Immature natural killer cell (primary cell): ENCODE data around the gene PDZD8. TPM values are rescaled to one million over a fixed set of nuclear protein-coding genes. Genes with fewer than 3 reads are reported as not detected.
"Not testable (repeated sequence)": the region's sequence is repeated elsewhere in the genome, so short reads cannot be mapped to it uniquely, and the experiment has no call there.

Experiments
- DNase-seq, 3 donors: peaks; one replicate each; pipeline ENCODE4 v3.0.0; 2022; ENCODE audit warnings: mixed read lengths in 1 of 3
- H3K27ac Mint-ChIP-seq, 6 donors: one replicate each; pipeline ENCODE4 v1.8.0; 2020; ENCODE audit warnings: mixed read lengths in 6 of 6, mild to moderate bottlenecking in 5 of 6, inconsistent platforms in 4 of 6, moderate library complexity in 3 of 6
- H3K27me3 Mint-ChIP-seq, 3 donors: one replicate each; pipeline ENCODE4 v1.8.0; 2020 to 2021; ENCODE audit warnings: low read depth in 3 of 3, mild to moderate bottlenecking in 3 of 3, mixed read lengths in 3 of 3, moderate library complexity in 3 of 3, inconsistent platforms in 1 of 3
- H3K36me3 Mint-ChIP-seq, 3 donors: one replicate each; pipeline ENCODE4 v1.8.0; 2020; ENCODE audit warnings: mixed read lengths in 3 of 3, inconsistent platforms in 2 of 3, mild to moderate bottlenecking in 2 of 3
- H3K4me1 Mint-ChIP-seq, 2 donors: one replicate each; pipeline ENCODE4 v1.8.0; 2020; ENCODE audit warnings: inconsistent platforms in 2 of 2, mild to moderate bottlenecking in 2 of 2, mixed read lengths in 2 of 2, moderate library complexity in 1 of 2
- H3K4me3 Mint-ChIP-seq, 5 donors: one replicate each; pipeline ENCODE4 v1.8.0; 2020; ENCODE audit warnings: mild to moderate bottlenecking in 5 of 5, mixed read lengths in 5 of 5, inconsistent platforms in 3 of 5, moderate library complexity in 3 of 5
- H3K9me3 Mint-ChIP-seq, 6 donors: one replicate each; pipeline ENCODE4 v1.8.0; 2020; ENCODE audit warnings: mild to moderate bottlenecking in 6 of 6, mixed read lengths in 6 of 6, inconsistent platforms in 4 of 6, moderate library complexity in 3 of 6
- polyA plus RNA-seq, 3 donors: library from polyadenylated mRNA; unstranded; fragments of 300-500 nt; fragmentation: Illumina TruSeq; gene quantifications; one replicate each; pipeline ENCODE4 v1.2.3, GENCODE V29; 2021

PDZD8 gene
- polyA plus RNA-seq, 3 donors from 2014 or later: 9.7 to 23.7 (median 12.3) TPM

DNA sequence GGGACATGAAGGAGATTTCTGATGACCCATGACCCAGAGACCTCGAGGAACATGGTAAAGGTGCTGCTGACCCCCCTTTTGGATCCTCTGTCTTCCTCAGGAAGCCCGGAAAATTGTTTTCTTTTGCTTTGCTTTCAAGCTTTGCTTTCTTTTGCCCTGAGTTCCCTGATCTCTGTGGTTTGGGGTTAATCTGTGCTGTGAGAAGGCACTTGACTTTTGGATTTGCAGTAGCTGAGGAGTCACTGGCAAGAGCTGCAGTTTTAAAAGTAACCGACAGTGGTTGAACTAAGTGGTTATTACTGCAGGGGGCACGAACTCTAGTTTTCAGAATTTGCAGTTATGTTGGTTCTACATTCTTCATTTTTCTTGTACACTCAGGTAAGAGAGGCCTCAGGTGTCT is 53.0 kb downstream of the PDZD8 start:
- peaks cover 4 to 13% (median 7%) of the 10 kb centered on the region in 3 donors for H3K36me3 Mint-ChIP-seq
- H3K4me1 Mint-ChIP-seq: peaks cover 23 to 32% of the 10 kb centered on the region in 2 donors
- H3K9me3 Mint-ChIP-seq: no peaks in the 10 kb centered on the region
- H3K4me3 Mint-ChIP-seq: no peak overlapping the region
- H3K27me3 Mint-ChIP-seq: peaks cover 2 to 3% (median 2%) of the 10 kb centered on the region in 3 donors
- DNase-seq: no peak
- H3K27ac Mint-ChIP-seq: peak overlapping the region in 4 of 6 donors; percentile 2 to 68 (median 38)

DNA sequence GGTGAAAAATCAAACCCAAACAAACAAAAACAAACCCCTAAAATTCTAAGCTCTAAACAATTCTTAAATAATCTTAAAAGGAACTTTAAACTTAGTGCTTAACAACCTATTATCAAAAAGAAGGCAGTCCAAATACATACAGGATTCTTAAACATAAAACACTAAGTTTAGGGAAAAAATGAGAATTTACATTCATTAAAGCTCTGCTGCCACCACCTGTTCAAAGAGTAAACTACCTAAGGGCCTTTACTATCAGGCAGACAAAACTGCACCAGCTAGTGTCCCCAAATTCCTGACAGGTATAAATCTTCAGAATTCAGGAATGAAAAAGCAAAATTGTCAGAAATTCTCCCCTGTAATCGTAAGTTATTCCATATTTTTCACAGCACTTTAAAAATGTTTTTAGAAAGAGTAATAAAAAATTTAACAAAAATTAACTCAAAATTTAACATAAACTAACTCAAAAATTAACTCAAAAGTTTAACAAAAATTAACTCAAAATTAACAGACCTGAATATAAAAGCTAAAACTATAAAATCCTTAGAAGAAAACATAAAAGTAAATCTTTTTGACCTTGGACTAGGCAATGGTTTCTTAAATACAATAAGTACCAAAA is 55.1 kb downstream of the PDZD8 start:
- H3K4me1 Mint-ChIP-seq: peaks cover 8 to 16% of the 10 kb centered on the region in 2 donors
- H3K36me3 Mint-ChIP-seq: peaks cover 0 to 7% (median 7%) of the 10 kb centered on the region in 3 donors
- H3K4me3 Mint-ChIP-seq: no peak overlapping the region
- peaks cover 0 to 2% (median 2%) of the 10 kb centered on the region in 3 donors for H3K27me3 Mint-ChIP-seq
- H3K27ac Mint-ChIP-seq: peak overlapping the region in 1 of 6 donors; percentile 13
- H3K9me3 Mint-ChIP-seq: no peaks in the 10 kb centered on the region
- no peak for DNase-seq

DNA sequence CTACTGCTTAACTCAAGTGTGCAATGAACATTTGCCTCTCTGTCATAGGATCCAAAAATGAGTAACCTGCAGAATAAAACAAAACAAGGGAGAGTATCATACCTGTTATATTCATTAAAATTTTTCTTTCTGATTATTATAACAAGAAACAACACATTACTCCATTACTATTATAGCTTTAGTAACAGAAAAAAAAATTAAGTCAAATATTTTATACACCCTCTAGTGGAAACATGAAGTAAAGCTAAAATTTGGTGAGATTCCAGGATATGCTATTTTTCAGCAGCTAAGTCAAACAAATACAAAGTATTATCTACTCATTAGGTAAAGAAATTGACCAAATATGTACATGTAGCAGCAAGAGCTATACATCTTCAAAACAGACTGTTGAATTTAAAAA is 56.3 kb downstream of the PDZD8 start:
- Mint-ChIP-seq H3K27ac (no peak overlapping the region), H3K27me3 (peaks cover 0 to 2% (median 0%) of the 10 kb centered on the region in 3 donors), H3K4me3 (no peak overlapping the region), H3K36me3 (peaks cover 0 to 10% (median 7%) of the 10 kb centered on the region in 3 donors), H3K4me1 (peaks cover 8 to 20% of the 10 kb centered on the region in 2 donors), H3K9me3 (no peaks in the 10 kb centered on the region)
- DNase-seq: no peak

DNA sequence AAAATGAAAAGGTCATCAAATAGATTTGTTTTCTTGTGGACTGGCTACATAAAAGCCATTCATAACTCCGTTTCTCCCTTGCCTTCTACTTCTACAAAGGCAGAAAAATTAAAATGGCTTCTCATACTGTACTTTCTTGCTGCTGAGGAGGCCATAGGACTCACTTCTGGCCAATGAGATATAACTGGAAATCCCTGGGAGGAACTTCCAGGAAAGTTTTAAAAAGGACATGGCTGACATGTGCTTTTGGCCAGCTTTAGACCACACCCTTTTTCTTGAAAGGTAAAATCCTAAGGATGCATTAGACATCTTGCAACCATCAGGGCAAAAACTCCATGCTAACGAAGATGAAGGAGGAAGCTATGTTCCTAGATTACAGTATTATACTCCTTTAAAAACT is 58.5 kb downstream of the PDZD8 start:
- Mint-ChIP-seq H3K27ac (no peak overlapping the region), H3K4me3 (no peak overlapping the region), H3K4me1 (peaks cover 3 to 27% of the 10 kb centered on the region in 2 donors), H3K9me3 (no peaks in the 10 kb centered on the region), H3K27me3 (no peaks in the 10 kb centered on the region), H3K36me3 (peaks cover 1 to 23% (median 14%) of the 10 kb centered on the region in 3 donors)
- DNase-seq: no peak

DNA sequence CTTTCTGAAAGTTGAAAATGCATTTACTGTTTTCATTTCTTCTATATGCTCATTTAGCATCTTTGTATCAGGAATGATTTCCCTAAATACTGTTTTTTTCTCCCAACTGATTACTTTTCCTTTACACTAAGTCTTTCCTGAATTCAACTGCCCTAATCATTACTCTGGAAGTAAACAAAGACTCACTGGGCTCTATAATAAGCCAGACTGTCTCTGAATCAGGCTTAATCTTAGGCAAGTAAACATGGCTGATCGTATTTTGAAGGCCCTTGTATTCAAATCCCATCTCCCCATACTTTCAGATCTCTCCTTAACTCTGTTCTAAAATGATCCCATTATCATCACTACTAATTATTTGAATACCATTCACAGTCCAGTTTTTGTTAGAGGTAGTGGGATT is 61.6 kb downstream of the PDZD8 start:
- H3K36me3 Mint-ChIP-seq: peaks cover 4 to 26% (median 14%) of the 10 kb centered on the region in 3 donors
- H3K27me3 Mint-ChIP-seq: no peaks in the 10 kb centered on the region
- no peak for DNase-seq
- peaks cover 5 to 42% of the 10 kb centered on the region in 2 donors for H3K4me1 Mint-ChIP-seq
- H3K9me3 Mint-ChIP-seq: no peaks in the 10 kb centered on the region
- no peak overlapping the region for H3K4me3 Mint-ChIP-seq
- H3K27ac Mint-ChIP-seq: peak overlapping the region in 1 of 6 donors; percentile 49

DNA sequence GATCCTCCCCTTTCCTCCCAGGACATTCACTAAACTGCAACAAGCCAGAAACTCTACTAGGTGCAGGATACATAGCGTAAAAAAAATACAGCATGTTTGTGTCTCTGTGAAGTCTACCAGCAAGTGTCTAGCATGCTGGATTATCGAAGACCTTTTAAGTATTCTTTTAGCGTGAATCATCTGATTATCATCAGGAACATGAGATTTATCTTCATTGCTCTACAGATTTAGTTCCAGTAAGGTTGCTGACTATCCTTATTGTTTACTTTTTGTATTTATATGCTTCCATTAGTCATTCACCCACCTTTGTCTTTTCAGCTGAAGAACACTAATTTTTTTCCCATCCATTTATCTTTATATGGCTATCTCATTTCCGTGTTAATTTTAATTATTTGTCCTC is 62.8 kb downstream of the PDZD8 start:
- H3K27me3 Mint-ChIP-seq: no peaks in the 10 kb centered on the region
- H3K4me1 Mint-ChIP-seq: peaks cover 5 to 42% of the 10 kb centered on the region in 2 donors
- no peaks in the 10 kb centered on the region for H3K9me3 Mint-ChIP-seq
- H3K4me3 Mint-ChIP-seq: no peak overlapping the region
- peaks cover 4 to 18% (median 6%) of the 10 kb centered on the region in 3 donors for H3K36me3 Mint-ChIP-seq
- DNase-seq: no peak
- no peak overlapping the region for H3K27ac Mint-ChIP-seq

DNA sequence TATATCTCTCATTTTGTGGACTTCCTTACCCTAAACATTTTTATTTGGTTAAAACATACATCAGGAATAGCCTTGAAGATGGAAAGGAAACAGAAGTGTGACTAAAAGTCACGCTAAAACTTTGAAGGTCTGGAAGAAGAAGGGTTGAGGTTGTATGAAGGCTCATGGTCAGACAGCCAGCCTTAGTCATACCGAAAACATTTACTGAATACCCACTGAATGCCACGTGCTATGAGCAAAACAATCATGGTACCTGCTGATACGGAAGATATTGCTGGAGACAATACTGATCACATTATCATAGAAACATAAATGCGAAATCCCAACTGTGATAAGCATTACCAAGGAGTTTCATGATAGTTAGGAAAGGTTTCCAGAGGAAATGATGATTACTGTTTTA is 64.0 kb downstream of the PDZD8 start:
- Mint-ChIP-seq H3K9me3 (no peaks in the 10 kb centered on the region), H3K4me3 (no peak overlapping the region), H3K27me3 (no peaks in the 10 kb centered on the region), H3K27ac (peak overlapping the region in 1 of 6 donors; percentile 42), H3K36me3 (peaks cover 4 to 18% (median 6%) of the 10 kb centered on the region in 3 donors), H3K4me1 (peaks cover 7 to 50% of the 10 kb centered on the region in 2 donors)
- no peak for DNase-seq

DNA sequence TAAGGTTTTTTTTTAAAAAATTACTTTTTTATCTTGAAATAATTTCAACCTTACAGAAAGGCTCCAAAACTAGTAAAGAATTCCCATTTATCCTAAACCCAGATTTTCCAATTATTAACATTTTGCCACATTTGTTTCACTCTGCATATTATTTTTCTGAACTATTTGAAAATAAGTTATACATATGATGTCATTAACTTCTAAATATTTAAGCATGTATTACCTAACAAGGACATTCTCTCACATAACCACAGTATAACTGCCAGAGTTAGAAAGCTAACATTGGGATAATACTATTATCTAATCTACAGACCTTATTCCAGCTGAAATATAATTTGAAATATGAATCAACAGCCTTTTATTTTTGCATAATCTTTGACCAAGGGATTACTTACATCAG is 68.6 kb downstream of the PDZD8 start:
- no peak for DNase-seq
- Mint-ChIP-seq H3K4me1 (peaks cover 16 to 57% of the 10 kb centered on the region in 2 donors), H3K4me3 (no peak overlapping the region), H3K9me3 (no peaks in the 10 kb centered on the region), H3K36me3 (peaks cover 2 to 10% (median 5%) of the 10 kb centered on the region in 3 donors), H3K27ac (no peak overlapping the region), H3K27me3 (peaks cover 0 to 1% (median 0%) of the 10 kb centered on the region in 3 donors)

DNA sequence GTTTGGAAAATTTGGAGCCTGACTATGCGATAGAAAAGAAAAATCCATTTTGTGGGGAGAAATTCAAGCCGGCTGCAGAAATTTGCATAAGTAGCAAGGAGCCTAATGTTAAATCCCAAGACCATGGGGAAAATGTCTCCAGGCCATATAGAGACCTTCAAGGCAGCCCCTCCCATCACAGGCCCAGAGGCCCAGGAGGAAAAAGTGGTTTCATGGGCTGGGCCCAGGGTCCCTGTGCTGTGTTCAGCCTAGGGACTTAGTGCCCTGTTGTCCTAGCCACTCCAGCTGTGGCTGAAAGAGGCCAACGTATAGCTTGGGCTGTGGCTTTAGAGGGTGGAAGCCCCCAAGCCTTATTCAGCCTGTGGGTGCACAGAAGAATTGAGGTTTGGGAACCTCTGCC is 71.8 kb downstream of the PDZD8 start:
- H3K9me3 Mint-ChIP-seq, H3K27ac Mint-ChIP-seq, H3K27me3 Mint-ChIP-seq, DNase-seq, H3K4me3 Mint-ChIP-seq: not testable (repeated sequence)
- Mint-ChIP-seq H3K36me3 (peaks cover 8 to 13% (median 9%) of the 10 kb centered on the region in 3 donors), H3K4me1 (peaks cover 14 to 38% of the 10 kb centered on the region in 2 donors)

DNA sequence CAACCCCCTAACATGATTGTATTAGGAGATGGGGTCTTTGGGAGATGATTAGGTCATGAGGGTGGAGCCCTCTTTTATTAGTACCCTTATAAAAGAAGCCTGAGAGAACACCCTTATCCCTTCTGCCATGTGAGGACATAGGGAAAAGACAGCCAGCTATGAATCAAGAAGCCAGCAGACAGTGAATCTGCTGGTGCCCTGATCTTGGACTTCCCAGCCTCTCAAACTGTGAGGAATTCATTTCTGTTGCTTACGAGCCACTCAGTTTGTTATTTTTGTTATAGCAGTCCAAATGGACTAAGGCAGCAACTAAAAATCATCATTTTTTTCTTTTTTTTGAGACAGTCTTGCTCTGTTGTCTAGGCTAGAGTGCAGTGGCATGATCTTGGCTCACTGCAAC is 74.6 kb downstream of the PDZD8 start:
- H3K9me3 Mint-ChIP-seq: peaks cover 0 to 5% (median 1%) of the 10 kb centered on the region in 6 donors
- H3K36me3 Mint-ChIP-seq: peaks cover 8 to 13% (median 9%) of the 10 kb centered on the region in 3 donors
- peaks cover 16 to 27% of the 10 kb centered on the region in 2 donors for H3K4me1 Mint-ChIP-seq
- H3K4me3 Mint-ChIP-seq: no peak overlapping the region
- H3K27ac Mint-ChIP-seq: no peak overlapping the region
- H3K27me3 Mint-ChIP-seq: peaks cover 0 to 1% (median 0%) of the 10 kb centered on the region in 3 donors
- no peak for DNase-seq

DNA sequence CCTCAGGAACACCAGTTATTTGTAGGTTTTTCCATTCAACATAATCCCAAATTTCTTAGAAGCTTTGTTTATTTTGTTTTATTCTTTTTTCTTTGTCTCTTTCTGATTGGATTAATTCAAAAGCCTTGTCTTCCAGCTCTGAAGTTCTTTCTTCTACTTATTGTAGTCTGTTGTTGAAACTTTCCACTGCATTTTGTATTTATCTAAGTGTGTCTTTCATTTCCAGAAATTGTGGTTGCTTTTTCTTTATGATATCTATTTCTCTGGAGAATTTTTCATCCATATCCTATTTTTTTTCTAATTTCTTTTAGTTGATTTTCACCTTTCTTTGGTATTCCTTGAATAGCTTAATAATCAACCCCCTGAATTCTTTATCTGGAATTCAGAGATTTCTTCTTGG is 75.8 kb downstream of the PDZD8 start:
- Mint-ChIP-seq H3K4me1 (peaks cover 13 to 31% of the 10 kb centered on the region in 2 donors), H3K27ac (no peak overlapping the region), H3K9me3 (peaks cover 0 to 5% (median 1%) of the 10 kb centered on the region in 6 donors), H3K36me3 (peaks cover 8 to 13% (median 9%) of the 10 kb centered on the region in 3 donors), H3K27me3 (peaks cover 0 to 1% (median 0%) of the 10 kb centered on the region in 3 donors), H3K4me3 (no peak overlapping the region)
- DNase-seq: no peak

DNA sequence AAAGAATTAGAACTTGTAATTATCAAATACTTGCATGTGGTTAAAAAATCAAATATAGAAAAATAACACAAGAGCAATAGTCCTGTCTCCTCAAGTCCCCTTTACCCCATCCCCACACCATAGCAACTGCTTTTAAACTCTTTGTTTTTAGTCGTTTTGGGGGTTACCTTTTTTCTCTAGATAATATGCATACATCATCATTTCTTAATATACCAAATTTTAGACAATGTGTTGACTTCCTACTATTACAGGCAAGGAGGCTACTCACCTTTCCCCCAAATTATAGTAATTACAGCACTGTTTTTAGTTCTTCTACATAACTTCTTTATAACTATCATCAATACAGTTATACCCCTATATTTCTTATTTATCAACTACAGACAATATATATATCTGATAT is 77.0 kb downstream of the PDZD8 start:
- Mint-ChIP-seq H3K9me3 (peaks cover 0 to 5% (median 1%) of the 10 kb centered on the region in 6 donors), H3K36me3 (peaks cover 7 to 13% (median 9%) of the 10 kb centered on the region in 3 donors), H3K4me1 (peaks cover 15 to 40% of the 10 kb centered on the region in 2 donors), H3K4me3 (no peak overlapping the region), H3K27ac (no peak overlapping the region), H3K27me3 (no peaks in the 10 kb centered on the region)
- no peak for DNase-seq

DNA sequence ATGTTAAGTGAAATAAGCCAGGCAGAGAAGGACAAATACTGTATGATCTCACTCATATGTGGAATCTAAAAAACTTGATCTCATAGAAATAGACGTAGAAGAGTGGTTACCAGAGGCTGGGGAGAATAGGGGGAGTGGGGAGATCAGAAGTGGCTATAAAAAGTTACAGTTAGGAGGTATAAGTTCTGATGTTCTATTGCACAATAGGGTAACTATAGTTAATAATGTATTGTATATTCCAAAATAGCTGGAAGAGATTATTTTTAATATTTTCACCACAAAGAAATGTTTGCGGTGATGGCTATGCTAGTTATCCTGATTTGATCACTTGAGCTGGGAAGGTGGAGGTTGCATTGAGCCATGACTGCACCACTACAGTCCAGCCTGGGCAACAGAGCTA is 80.5 kb downstream of the PDZD8 start:
- DNase-seq: no peak
- Mint-ChIP-seq H3K9me3 (peaks cover 0 to 3% (median 0%) of the 10 kb centered on the region in 6 donors), H3K27me3 (no peaks in the 10 kb centered on the region), H3K36me3 (peaks cover 0 to 7% (median 4%) of the 10 kb centered on the region in 3 donors), H3K27ac (no peak overlapping the region), H3K4me1 (peaks cover 14 to 24% of the 10 kb centered on the region in 2 donors), H3K4me3 (no peak overlapping the region)

DNA sequence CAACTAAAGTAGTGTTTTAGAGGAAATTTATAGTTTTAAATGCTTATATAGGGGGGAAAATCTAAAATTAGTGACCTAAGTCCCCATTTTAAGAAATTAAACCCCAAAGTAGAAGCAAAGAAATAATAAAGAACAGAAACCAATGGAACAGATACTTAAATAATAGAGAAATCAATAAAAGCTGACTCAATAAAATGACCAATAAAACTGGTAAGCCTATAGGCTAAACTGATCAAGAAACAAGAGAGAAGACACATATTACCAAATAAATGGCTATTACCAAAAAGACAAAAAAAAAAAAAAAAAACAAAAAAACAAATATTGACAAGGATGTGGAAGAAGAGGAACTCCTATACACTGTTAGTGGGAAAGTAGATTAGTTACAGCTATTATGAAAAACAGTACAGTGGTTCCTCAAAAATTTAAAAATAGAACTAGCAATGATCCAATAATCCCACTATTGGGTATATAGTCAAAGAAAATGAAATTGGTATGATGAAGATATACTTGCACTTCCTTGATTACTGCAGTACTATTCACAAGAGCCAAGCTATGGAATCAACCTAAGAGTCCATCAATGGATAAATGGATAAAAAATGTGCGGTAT is 81.1 kb downstream of the PDZD8 start:
- H3K36me3 Mint-ChIP-seq: peaks cover 5 to 7% (median 5%) of the 10 kb centered on the region in 3 donors
- H3K4me3 Mint-ChIP-seq: no peak overlapping the region
- peaks cover 14 to 24% of the 10 kb centered on the region in 2 donors for H3K4me1 Mint-ChIP-seq
- no peak overlapping the region for H3K27ac Mint-ChIP-seq
- H3K27me3 Mint-ChIP-seq: no peaks in the 10 kb centered on the region
- no peak for DNase-seq
- H3K9me3 Mint-ChIP-seq: no peaks in the 10 kb centered on the region
